GM18508 (cell line): ENCODE results near the gene KRTAP10-4.

Source experiments
- ATAC-seq: cut with Tn5 transposase; IDR thresholded peaks from one replicate; pipeline ENCODE4 v1.9.1; 2021; ENCODE audit warnings: moderate number of reproducible peaks; ENCODE audit not compliant: insufficient read depth, unreplicated experiment

The KRTAP10-4 gene

GRCh38 chr21:44612669-44613229 lies 39.2 kb downstream of the KRTAP10-4 start:
- no peak for ATAC-seq

GRCh38 chr21:44613386-44614155 lies 40.0 kb downstream of the KRTAP10-4 start:
- ATAC-seq: no peak

DNA sequence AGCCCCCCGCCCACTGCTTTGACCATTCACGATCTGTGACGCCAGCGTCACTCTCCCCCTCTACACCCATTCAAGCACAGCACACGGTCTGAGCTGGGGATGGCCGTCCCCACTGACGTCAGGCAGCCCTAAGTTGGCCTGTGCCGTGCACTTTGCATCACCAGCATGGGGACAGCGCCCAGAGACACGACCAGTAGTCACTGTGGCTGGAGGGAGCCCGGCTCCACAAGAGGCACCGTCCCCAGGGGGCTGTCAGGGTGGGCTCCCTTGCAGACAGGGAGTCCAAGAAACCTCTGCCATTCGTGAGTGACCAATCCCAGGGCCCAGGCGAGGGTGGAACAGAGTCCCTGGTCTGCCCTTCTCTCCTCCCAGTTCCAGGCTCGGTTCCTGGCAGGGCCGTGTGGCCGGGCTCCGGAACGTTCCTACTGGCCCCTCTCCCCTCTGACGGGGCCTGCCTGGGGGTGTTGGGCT lies 40.7 kb downstream of the KRTAP10-4 start:
- no peak for ATAC-seq

- no peak for ATAC-seq
Observed at GRCh38 chr21:44614961-44615391, 41.4 kb downstream of the KRTAP10-4 start.

DNA sequence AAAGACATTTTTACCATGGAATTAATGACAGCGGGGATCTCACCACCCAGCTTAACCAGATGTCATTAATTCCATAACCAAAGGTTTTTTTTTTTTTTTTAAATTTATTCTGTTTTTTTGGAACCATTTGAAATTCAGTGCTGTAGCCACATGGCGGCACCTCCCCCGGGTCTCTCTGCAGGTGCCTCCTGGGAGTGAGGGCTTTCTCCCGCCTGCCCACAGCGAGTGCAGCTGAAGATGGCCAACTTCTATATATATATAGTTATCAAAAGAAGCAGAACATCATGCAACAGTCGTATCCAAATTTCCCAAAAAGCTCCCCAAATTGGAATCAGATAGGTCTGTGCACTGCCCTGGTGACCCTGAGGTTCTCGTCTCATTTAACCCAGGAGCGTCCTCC lies 41.9 kb downstream of the KRTAP10-4 start:
- no peak for ATAC-seq

DNA sequence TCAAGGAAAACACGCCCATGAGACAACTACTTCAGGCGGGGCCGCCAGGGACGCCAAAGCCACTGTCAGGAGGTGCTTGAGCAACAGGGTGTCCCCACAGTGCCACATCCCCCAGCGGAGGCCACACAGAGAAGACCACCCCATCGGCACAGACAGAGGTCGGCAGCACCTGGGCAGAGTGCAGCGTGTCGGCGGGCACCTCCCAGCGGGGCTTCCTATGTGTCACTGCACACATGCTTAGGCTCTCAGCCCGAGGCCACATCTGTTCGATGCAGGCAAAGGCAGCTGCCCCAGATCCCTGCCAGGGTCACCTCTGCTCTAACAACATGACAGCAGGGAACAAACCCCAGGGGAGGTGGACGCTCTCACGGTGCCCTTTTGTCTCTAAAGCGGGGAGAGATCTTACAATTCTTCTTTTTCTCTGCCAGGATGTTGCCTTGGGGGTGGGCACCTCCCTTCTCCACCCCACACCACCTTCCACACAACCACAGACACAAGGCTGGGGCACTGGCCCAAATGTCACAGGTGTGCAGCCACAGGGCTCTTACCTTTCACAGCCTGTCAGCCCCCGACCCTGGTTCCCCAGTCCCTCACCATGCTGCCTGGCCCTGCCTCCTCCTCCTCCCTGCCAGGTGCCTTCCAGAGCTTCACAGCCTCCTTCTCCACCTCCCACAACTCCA lies 42.5 kb downstream of the KRTAP10-4 start:
- ATAC-seq: no peak

- no peak for ATAC-seq
Observed at GRCh38 chr21:44616591-44616926, 43.0 kb downstream of the KRTAP10-4 start.

DNA sequence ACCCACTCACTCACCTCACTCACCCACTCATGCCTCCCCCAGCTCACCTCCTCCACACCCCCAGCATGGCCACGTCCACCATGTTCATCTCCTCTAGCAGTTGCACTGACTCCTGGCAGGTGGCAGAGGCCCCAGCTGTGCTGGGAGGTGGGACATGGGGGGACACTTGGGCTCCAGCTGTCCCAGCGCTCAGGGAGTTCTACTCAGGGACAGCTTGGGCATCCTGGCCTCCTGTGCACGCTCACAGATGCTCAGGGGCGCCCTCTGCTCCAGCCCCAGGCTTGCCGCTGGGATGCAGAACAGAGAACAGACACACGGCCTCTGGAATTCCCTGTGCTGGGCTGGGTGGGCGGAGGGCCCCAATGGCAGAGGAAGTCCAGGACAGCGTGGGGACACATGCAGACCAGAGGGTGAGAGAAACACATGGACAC lies 43.6 kb downstream of the KRTAP10-4 start:
- no peak for ATAC-seq

- ATAC-seq: no peak
Observed at GRCh38 chr21:44618504-44618903, 45.0 kb downstream of the KRTAP10-4 start.

GRCh38 chr21:44618909-44619308 lies 45.4 kb downstream of the KRTAP10-4 start:
- no peak for ATAC-seq

GRCh38 chr21:44619886-44620285 lies 46.4 kb downstream of the KRTAP10-4 start:
- ATAC-seq: no peak

DNA sequence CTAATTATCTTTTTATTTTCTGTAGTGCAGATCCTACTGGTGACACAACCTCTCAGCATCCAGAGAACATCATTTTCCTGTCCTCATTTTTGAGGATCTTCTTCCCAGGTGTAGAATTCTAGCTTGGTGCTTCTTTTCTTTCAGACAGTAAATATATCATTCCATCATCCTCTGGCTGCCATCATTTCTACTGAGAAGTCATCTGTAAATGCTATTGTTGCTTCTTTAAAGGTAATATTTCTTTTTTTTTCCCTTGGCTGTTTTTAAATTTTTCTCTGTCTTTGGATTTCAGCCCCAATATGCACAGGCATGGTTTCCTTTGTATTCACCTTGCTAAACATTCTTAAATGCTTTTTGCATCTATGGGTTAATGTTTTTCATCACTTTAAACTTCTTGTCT lies 50.0 kb downstream of the KRTAP10-4 start:
- no peak for ATAC-seq
